Liver (tissue), 9 donors: Measurements from ENCODE around the gene TGM5. TPM values are rescaled to one million over a fixed set of nuclear protein-coding genes. Genes with fewer than 3 reads are reported as not detected.

Experiments used
- DNase-seq: peaks from one replicate; pipeline ENCODE4 v3.0.0-alpha.2; 2017; ENCODE audit warnings: low spot score
- H3K27ac ChIP-seq, 2 donors: one replicate each; pipeline ENCODE4 v1.7.0; 2013; ENCODE audit warnings: inconsistent platforms in 2 of 2, low read length in 2 of 2, control low read depth in 1 of 2, low read depth in 1 of 2, mild to moderate bottlenecking in 1 of 2
- H3K27me3 ChIP-seq, 4 donors: one replicate each; pipeline versions ENCODE4 v1.6.1 to v1.7.0; 2013; ENCODE audit warnings: low read length in 3 of 4, inconsistent platforms in 1 of 4, mild to moderate bottlenecking in 1 of 4, moderate library complexity in 1 of 4; ENCODE audit not compliant: control insufficient read depth in 4 of 4, insufficient read depth in 4 of 4
- H3K36me3 ChIP-seq, 4 donors: one replicate each; pipeline versions ENCODE4 v1.6.1 to v1.7.0; 2013; ENCODE audit warnings: low read length in 3 of 4, mild to moderate bottlenecking in 3 of 4, low read depth in 1 of 4, moderate library complexity in 1 of 4; ENCODE audit not compliant: control insufficient read depth in 4 of 4, insufficient read depth in 3 of 4
- H3K4me1 ChIP-seq, 4 donors: one replicate each; pipeline versions ENCODE4 v1.6.1 to v1.7.0; 2013; ENCODE audit warnings: low read length in 3 of 4, mild to moderate bottlenecking in 3 of 4, moderate library complexity in 1 of 4; ENCODE audit not compliant: control insufficient read depth in 4 of 4, insufficient read depth in 4 of 4
- H3K4me3 ChIP-seq, 3 donors: one replicate each; pipeline versions ENCODE4 v1.6.1 to v1.7.0; 2013; ENCODE audit warnings: low read length in 3 of 3, control low read depth in 1 of 3, low read depth in 1 of 3, mild to moderate bottlenecking in 1 of 3
- H3K9ac ChIP-seq, 2 donors: one replicate each; pipeline ENCODE4 v1.7.0; 2013; ENCODE audit warnings: low read length in 2 of 2, mild to moderate bottlenecking in 2 of 2, moderate library complexity in 2 of 2, control low read depth in 1 of 2, low read depth in 1 of 2
- H3K9me3 ChIP-seq, 4 donors: one replicate each; pipeline versions ENCODE4 v1.6.1 to v1.7.0; 2013; ENCODE audit warnings: low read length in 3 of 4; ENCODE audit not compliant: control insufficient read depth in 4 of 4
- EGR1 ChIP-seq, 2 donors: IDR thresholded peaks; 2 replicates each; pipeline ENCODE4 v1.6.1; 2016 to 2018; ENCODE audit warnings: antibody characterized with exemption in 2 of 2, low read depth in 2 of 2
- FOXA1 ChIP-seq: IDR thresholded peaks from 2 replicates; pipeline ENCODE4 v1.6.1; 2016; ENCODE audit warnings: antibody characterized with exemption
- FOXA2 ChIP-seq: IDR thresholded peaks from 2 replicates; pipeline ENCODE4 v1.6.1; 2016; ENCODE audit warnings: antibody characterized with exemption
- GABPA ChIP-seq, 2 donors: IDR thresholded peaks in 1 of 2; conservative IDR thresholded peaks in 1 of 2; 2 replicates each; pipeline ENCODE4 v1.6.1; 2016; ENCODE audit warnings: antibody characterized with exemption in 2 of 2, mild to moderate bottlenecking in 1 of 2, moderate library complexity in 1 of 2
- HNF4A ChIP-seq, 2 donors: conservative IDR thresholded peaks; 2 replicates each; pipeline ENCODE4 v1.6.1; 2016; ENCODE audit warnings: antibody characterized with exemption in 2 of 2, mild to moderate bottlenecking in 2 of 2
- HNF4G ChIP-seq: IDR thresholded peaks from 2 replicates; pipeline ENCODE4 v1.6.1; 2016; ENCODE audit warnings: antibody characterized with exemption
- JUND ChIP-seq, 2 donors: IDR thresholded peaks; 2 replicates each; pipeline ENCODE4 v1.6.1; 2016; ENCODE audit warnings: antibody characterized with exemption in 2 of 2
- NR2F2 ChIP-seq: IDR thresholded peaks from 2 replicates; pipeline ENCODE4 v1.6.1; 2016; ENCODE audit warnings: antibody characterized with exemption
- RAD21 ChIP-seq, 2 donors: IDR thresholded peaks; 2 replicates each; pipeline ENCODE4 v1.6.1; 2016; ENCODE audit warnings: antibody characterized with exemption in 2 of 2, mild to moderate bottlenecking in 2 of 2
- RXRA ChIP-seq, 2 donors: IDR thresholded peaks; 2 replicates each; pipeline ENCODE4 v1.6.1; 2017 to 2018; ENCODE audit warnings: antibody characterized with exemption in 2 of 2, mild to moderate bottlenecking in 1 of 2
- SP1 ChIP-seq: IDR thresholded peaks from 2 replicates; pipeline ENCODE4 v1.6.1; 2018; ENCODE audit warnings: antibody characterized with exemption, mild to moderate bottlenecking
- TAF1 ChIP-seq: conservative IDR thresholded peaks from 2 replicates; pipeline ENCODE4 v1.6.1; 2016; ENCODE audit warnings: antibody characterized with exemption, mild to moderate bottlenecking
- YY1 ChIP-seq: IDR thresholded peaks from 2 replicates; pipeline ENCODE4 v1.6.1; 2016; ENCODE audit warnings: antibody characterized with exemption, mild to moderate bottlenecking
- WGBS: extraction: QIAGEN DNeasy Blood & Tissue Kit; methylation state at CpG from one replicate; pipeline ENCODE4 v1.1.7; 2013; 5-methylcytosine and 5-hydroxymethylcytosine counted together
- polyA plus RNA-seq, 2 donors: library from polyadenylated mRNA; stranded (reverse) in 1 of 2; unstranded in 1 of 2; fragments of 200-250 nt in 1 of 2; fragments of >200 nt in 1 of 2; fragmentation: Nextera tagmentation in 1 of 2; extraction: Ambion mirVana in 1 of 2; gene quantifications; one replicate each; pipeline versions ENCODE4 v1.2.1 to v1.2.3, GENCODE V29; 2013 to 2015
- total RNA-seq, 2 donors: library from RNA; depleted of rRNA; stranded (reverse); fragments of >200 nt; gene quantifications; one replicate each; pipeline ENCODE4 v1.2.3, GENCODE V29; 2014
- TF ChIP-seq, protein P1 (sequence below): IDR thresholded peaks from 2 replicates; pipeline ENCODE4 v1.6.1; 2016; ENCODE audit warnings: antibody characterized with exemption, mild to moderate bottlenecking
- TF ChIP-seq, protein P2 (sequence below): IDR thresholded peaks from 2 replicates; pipeline ENCODE4 v1.6.1; 2016; ENCODE audit warnings: antibody characterized with exemption
- TF ChIP-seq, protein P3 (sequence below): IDR thresholded peaks from 2 replicates; pipeline ENCODE4 v1.6.1; 2016; ENCODE audit warnings: antibody characterized with exemption
- TF ChIP-seq, protein P4 (sequence below): fragments of 150-350 bp; IDR thresholded peaks from 2 replicates; pipeline ENCODE4 v1.5.1; 2017; ENCODE audit warnings: improper control_type of control experiment, low read depth, low read length; ENCODE audit not compliant: missing input control
- donor health status: healthy.
- donor health status: healthy.
- donor health status: healthy.
- donor health status: healthy.
- donor health status: healthy.

TGM5 gene
- total and polyA plus RNA-seq, 4 donors: not detected

DNA sequence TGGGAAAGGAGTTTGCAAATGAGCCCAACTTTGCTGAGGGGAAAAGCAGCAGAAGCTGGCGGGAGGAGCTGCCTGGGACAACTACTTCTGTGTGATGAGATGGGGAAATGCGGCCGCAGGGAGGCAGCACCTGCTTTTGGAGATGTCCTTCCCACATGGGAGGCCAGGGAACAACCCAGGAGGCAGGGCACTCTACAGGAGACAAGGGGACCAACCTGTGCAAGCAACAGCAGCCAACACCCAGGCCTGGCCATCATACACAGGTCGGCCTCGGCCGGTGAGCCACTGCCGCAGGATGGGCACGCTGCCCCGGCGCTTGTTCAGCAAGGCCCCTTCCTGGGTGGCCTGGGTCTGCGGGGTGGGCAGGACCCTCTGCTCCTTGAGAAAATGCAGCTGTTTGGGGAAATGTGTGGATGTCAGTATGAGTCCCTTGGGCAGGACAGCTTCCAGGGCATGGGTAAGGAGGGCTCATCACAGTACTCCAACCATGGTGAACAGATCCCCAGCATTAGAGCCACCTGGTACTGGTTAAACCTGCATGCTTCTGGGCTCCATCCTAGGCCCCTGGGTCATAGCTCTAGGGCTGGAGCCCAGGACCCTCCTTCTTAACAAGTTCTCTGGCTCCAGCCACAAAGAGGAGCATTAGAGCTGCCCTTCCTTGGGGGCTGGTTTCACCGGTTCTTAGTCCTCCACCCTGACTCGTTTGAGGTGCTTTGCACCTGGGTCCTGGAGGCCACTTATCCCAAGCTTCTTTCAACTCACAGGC, 57.5 kb downstream of the TGM5 start:
- H3K9me3 ChIP-seq: no peaks in the 10 kb centered on the region
- H3K4me1 ChIP-seq: no peaks in the 10 kb centered on the region
- peak; percentile 46 for DNase-seq
- peaks cover 0 to 3% (median 0%) of the 10 kb centered on the region in 4 donors for H3K27me3 ChIP-seq
- no peak overlapping the region for H3K27ac ChIP-seq
- no peak overlapping the region for H3K4me3 ChIP-seq
- no peaks in the 10 kb centered on the region for H3K36me3 ChIP-seq
- 65% methylated on average over 13 of the region's 13 CpGs for WGBS
- TF ChIP-seq, protein P1, sequence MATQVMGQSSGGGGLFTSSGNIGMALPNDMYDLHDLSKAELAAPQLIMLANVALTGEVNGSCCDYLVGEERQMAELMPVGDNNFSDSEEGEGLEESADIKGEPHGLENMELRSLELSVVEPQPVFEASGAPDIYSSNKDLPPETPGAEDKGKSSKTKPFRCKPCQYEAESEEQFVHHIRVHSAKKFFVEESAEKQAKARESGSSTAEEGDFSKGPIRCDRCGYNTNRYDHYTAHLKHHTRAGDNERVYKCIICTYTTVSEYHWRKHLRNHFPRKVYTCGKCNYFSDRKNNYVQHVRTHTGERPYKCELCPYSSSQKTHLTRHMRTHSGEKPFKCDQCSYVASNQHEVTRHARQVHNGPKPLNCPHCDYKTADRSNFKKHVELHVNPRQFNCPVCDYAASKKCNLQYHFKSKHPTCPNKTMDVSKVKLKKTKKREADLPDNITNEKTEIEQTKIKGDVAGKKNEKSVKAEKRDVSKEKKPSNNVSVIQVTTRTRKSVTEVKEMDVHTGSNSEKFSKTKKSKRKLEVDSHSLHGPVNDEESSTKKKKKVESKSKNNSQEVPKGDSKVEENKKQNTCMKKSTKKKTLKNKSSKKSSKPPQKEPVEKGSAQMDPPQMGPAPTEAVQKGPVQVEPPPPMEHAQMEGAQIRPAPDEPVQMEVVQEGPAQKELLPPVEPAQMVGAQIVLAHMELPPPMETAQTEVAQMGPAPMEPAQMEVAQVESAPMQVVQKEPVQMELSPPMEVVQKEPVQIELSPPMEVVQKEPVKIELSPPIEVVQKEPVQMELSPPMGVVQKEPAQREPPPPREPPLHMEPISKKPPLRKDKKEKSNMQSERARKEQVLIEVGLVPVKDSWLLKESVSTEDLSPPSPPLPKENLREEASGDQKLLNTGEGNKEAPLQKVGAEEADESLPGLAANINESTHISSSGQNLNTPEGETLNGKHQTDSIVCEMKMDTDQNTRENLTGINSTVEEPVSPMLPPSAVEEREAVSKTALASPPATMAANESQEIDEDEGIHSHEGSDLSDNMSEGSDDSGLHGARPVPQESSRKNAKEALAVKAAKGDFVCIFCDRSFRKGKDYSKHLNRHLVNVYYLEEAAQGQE: no peak
- peak in 1 of 2 donors; percentile 19 for TF ChIP-seq RAD21 (IDR thresholded peaks at IDR 0.05)
- H3K9ac ChIP-seq: no peak overlapping the region

GRCh38 chr15:43208052-43209002, 58.4 kb downstream of the TGM5 start:
- peaks cover 0 to 3% (median 0%) of the 10 kb centered on the region in 4 donors for H3K27me3 ChIP-seq
- H3K9ac ChIP-seq: no peak overlapping the region
- H3K27ac ChIP-seq: no peak overlapping the region
- H3K9me3 ChIP-seq: no peaks in the 10 kb centered on the region
- no peaks in the 10 kb centered on the region for H3K4me1 ChIP-seq
- TF ChIP-seq RAD21 (IDR thresholded peaks at IDR 0.05) (no peak), EGR1 (IDR thresholded peaks at IDR 0.05; ENCODE audit: low read depth in 2 of 2) (no peak), RXRA (IDR thresholded peaks at IDR 0.05) (no peak)
- no peaks in the 10 kb centered on the region for H3K36me3 ChIP-seq
- H3K4me3 ChIP-seq: no peak overlapping the region
- DNase-seq: no peak
- WGBS: 63% methylated on average over 23 of the region's 23 CpGs

DNA sequence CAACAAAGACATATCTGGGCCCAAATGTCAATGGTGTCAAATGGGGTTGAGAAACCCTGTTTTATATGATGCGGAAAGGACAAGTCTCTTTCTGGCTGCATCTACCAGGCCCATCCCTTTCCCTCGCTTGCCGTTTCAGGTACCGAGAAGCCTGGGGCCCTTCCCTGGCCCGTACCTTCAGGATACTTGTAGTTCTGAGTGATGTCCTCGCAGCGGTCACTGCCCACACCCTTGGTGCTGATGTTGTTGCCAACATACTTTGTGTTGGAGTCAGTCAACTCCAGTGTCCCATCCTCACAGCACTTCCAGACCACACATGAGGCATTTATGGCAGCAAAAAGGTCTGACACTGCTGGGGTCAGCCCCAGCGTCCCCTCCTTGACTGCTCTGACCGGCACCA, 59.7 kb downstream of the TGM5 start:
- Histone ChIP-seq H3K27me3 (peaks cover 0 to 3% (median 0%) of the 10 kb centered on the region in 4 donors), H3K4me1 (no peaks in the 10 kb centered on the region), H3K27ac (no peak overlapping the region), H3K9me3 (no peaks in the 10 kb centered on the region), H3K36me3 (no peaks in the 10 kb centered on the region), H3K9ac (no peak overlapping the region), H3K4me3 (no peak overlapping the region)
- WGBS: 84% methylated on average over 9 of the region's 9 CpGs
- no peak for DNase-seq
- TF ChIP-seq, protein P2, sequence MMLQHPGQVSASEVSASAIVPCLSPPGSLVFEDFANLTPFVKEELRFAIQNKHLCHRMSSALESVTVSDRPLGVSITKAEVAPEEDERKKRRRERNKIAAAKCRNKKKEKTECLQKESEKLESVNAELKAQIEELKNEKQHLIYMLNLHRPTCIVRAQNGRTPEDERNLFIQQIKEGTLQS: no peak
- TF ChIP-seq TAF1 (no peak), GABPA (IDR thresholded peaks at IDR 0.05 in 1 of 2, conservative IDR thresholded peaks at IDR 0.05 in 1 of 2) (no peak), EGR1 (IDR thresholded peaks at IDR 0.05; ENCODE audit: low read depth in 2 of 2) (no peak), FOXA2 (no peak), RAD21 (IDR thresholded peaks at IDR 0.05) (no peak), NR2F2 (no peak), HNF4G (no peak), JUND (IDR thresholded peaks at IDR 0.05) (no peak), YY1 (no peak), HNF4A (conservative IDR thresholded peaks at IDR 0.05) (no peak), SP1 (no peak), RXRA (IDR thresholded peaks at IDR 0.05) (no peak), FOXA1 (no peak)
- TF ChIP-seq, protein P3, sequence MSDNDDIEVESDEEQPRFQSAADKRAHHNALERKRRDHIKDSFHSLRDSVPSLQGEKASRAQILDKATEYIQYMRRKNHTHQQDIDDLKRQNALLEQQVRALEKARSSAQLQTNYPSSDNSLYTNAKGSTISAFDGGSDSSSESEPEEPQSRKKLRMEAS: no peak
- TF ChIP-seq, protein P4, sequence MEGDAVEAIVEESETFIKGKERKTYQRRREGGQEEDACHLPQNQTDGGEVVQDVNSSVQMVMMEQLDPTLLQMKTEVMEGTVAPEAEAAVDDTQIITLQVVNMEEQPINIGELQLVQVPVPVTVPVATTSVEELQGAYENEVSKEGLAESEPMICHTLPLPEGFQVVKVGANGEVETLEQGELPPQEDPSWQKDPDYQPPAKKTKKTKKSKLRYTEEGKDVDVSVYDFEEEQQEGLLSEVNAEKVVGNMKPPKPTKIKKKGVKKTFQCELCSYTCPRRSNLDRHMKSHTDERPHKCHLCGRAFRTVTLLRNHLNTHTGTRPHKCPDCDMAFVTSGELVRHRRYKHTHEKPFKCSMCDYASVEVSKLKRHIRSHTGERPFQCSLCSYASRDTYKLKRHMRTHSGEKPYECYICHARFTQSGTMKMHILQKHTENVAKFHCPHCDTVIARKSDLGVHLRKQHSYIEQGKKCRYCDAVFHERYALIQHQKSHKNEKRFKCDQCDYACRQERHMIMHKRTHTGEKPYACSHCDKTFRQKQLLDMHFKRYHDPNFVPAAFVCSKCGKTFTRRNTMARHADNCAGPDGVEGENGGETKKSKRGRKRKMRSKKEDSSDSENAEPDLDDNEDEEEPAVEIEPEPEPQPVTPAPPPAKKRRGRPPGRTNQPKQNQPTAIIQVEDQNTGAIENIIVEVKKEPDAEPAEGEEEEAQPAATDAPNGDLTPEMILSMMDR: no peak
